Lower lobe of right lung (tissue), 2 donors: ENCODE measurements around the gene HTT. TPM values are rescaled to one million over a fixed set of nuclear protein-coding genes. Genes with fewer than 3 reads are reported as not detected.

Experiments
- ATAC-seq, 2 donors: fragments of 200-7000 bp; cut with Tn5 transposase; one replicate each; pipeline ENCODE4 v1.9.1; 2020 to 2022; ENCODE audit warnings: mild to moderate bottlenecking in 2 of 2, moderate library complexity in 2 of 2
- DNase-seq: peaks from one replicate; pipeline ENCODE4 v3.0.0-alpha.2; 2020
- H3K27ac ChIP-seq: fragments of 200-600 bp; one replicate; pipeline ENCODE4 v1.8.0; 2022
- H3K27me3 ChIP-seq: fragments of 200-600 bp; one replicate; pipeline ENCODE4 v1.8.0; 2022; ENCODE audit warnings: low read depth
- H3K36me3 ChIP-seq: fragments of 200-600 bp; one replicate; pipeline ENCODE4 v1.8.0; 2022; ENCODE audit warnings: mild to moderate bottlenecking
- H3K4me1 ChIP-seq: fragments of 200-600 bp; one replicate; pipeline ENCODE4 v1.8.0; 2022
- H3K4me3 ChIP-seq: fragments of 200-600 bp; one replicate; pipeline ENCODE4 v1.8.0; 2022; ENCODE audit warnings: mild to moderate bottlenecking
- H3K9me3 ChIP-seq: fragments of 200-600 bp; one replicate; pipeline ENCODE4 v1.8.0; 2022
- CTCF ChIP-seq: fragments of 200-600 bp; IDR thresholded peaks from one replicate; pipeline ENCODE4 v1.8.0; 2022; ENCODE audit warnings: antibody characterized with exemption, mild to moderate bottlenecking
- intact Hi-C: fragments of 100-400 bp; cut with DNase I; formaldehyde crosslinking; loops from one replicate; pipeline ENCODE4 v1.11.0; 2022
- total RNA-seq: library from RNA; stranded (reverse); fragmentation: NEBNext Ultra II Directional; extraction: Animal tissue kit (Norgen Biotek cat#: 25700); gene quantifications from one replicate; pipeline ENCODE4 v1.2.1, GENCODE V29; 2021
- donor health status: DM: no; HTN: yes; CAD: no; lungs with severe emphysema.

HTT gene
- total RNA-seq, 1 donor from 2014 or later = 73.1 TPM

- peaks cover 14% of the 10 kb centered on the region for H3K4me1 ChIP-seq
- H3K36me3 ChIP-seq = peaks cover 68% of the 10 kb centered on the region
- DNase-seq (no peak), ATAC-seq (no peak)
- no peaks in the 10 kb centered on the region for H3K9me3 ChIP-seq
- intact Hi-C loops = no loop called here
- TF ChIP-seq CTCF = no peak
- H3K27ac ChIP-seq = no peak overlapping the region
- H3K27me3 ChIP-seq = no peaks in the 10 kb centered on the region
- H3K4me3 ChIP-seq = no peak overlapping the region
Observed at GRCh38 chr4:3127112-3127511, 52.6 kb downstream of the HTT start.

- peaks cover 6% of the 10 kb centered on the region for H3K4me1 ChIP-seq
- peaks cover 75% of the 10 kb centered on the region for H3K36me3 ChIP-seq
- intact Hi-C loops = no loop called here
- H3K27ac ChIP-seq = no peak overlapping the region
- TF ChIP-seq CTCF = no peak
- H3K4me3 ChIP-seq = no peak overlapping the region
- H3K27me3 ChIP-seq = no peaks in the 10 kb centered on the region
- no peaks in the 10 kb centered on the region for H3K9me3 ChIP-seq
- DNase-seq = no peak
- ATAC-seq = no peak
Observed at GRCh38 chr4:3128058-3128457, 53.6 kb downstream of the HTT start.

- TF ChIP-seq CTCF = no peak
- H3K4me1 ChIP-seq = no peaks in the 10 kb centered on the region
- H3K9me3 ChIP-seq = no peaks in the 10 kb centered on the region
- H3K36me3 ChIP-seq = peaks cover 84% of the 10 kb centered on the region
- DNase-seq (no peak), ATAC-seq (no peak)
- H3K27me3 ChIP-seq = no peaks in the 10 kb centered on the region
- no peak overlapping the region for H3K4me3 ChIP-seq
- H3K27ac ChIP-seq = no peak overlapping the region
- intact Hi-C loops = no loop called here
Observed at GRCh38 chr4:3128976-3129375, 54.5 kb downstream of the HTT start.

GRCh38 chr4:3130201-3130600, 55.7 kb downstream of the HTT start:
- H3K4me1 ChIP-seq = peaks cover 10% of the 10 kb centered on the region
- H3K27ac ChIP-seq = no peak overlapping the region
- H3K36me3 ChIP-seq = peaks cover 96% of the 10 kb centered on the region
- intact Hi-C loops = no loop called here
- DNase-seq (no peak), ATAC-seq (no peak)
- no peaks in the 10 kb centered on the region for H3K27me3 ChIP-seq
- no peaks in the 10 kb centered on the region for H3K9me3 ChIP-seq
- H3K4me3 ChIP-seq = no peak overlapping the region
- TF ChIP-seq CTCF = no peak

GRCh38 chr4:3130826-3131225, 56.3 kb downstream of the HTT start:
- DNase-seq (no peak), ATAC-seq (no peak)
- TF ChIP-seq CTCF = no peak
- Histone ChIP-seq H3K27ac (no peak overlapping the region), H3K4me3 (no peak overlapping the region), H3K27me3 (no peaks in the 10 kb centered on the region), H3K4me1 (peaks cover 16% of the 10 kb centered on the region), H3K9me3 (no peaks in the 10 kb centered on the region), H3K36me3 (peaks cover 97% of the 10 kb centered on the region)
- intact Hi-C loops = no loop called here

GRCh38 chr4:3134201-3134600, 59.7 kb downstream of the HTT start:
- no peaks in the 10 kb centered on the region for H3K27me3 ChIP-seq
- DNase-seq (no peak), ATAC-seq (no peak)
- no peaks in the 10 kb centered on the region for H3K9me3 ChIP-seq
- intact Hi-C loops = no loop called here
- no peak overlapping the region for H3K27ac ChIP-seq
- H3K4me1 ChIP-seq = peaks cover 16% of the 10 kb centered on the region
- TF ChIP-seq CTCF = no peak
- H3K36me3 ChIP-seq = peaks cover 97% of the 10 kb centered on the region
- no peak overlapping the region for H3K4me3 ChIP-seq
